ENCODE data around the gene GNAS. TPM values are rescaled to one million over a fixed set of nuclear protein-coding genes. Genes with fewer than 3 reads are reported as not detected.

GNAS gene
- total and polyA plus RNA-seq, 10 of the 15 experiments (the other 5 are each of a cell fraction or from before 2014, with no cell fraction given) = 209 to 950 (median 394) TPM

GRCh38 chr20:58890518-58891085, 38.1 kb downstream of the GNAS start (continued):
- 0 out of 2 replicates have a peak, but pooled peaks have one; percentile 40 for TF ChIP-seq CHD2 (IDR thresholded peaks at IDR 0.05; ENCODE audit: borderline replicate concordance, low read depth, low read length)
- peak in 1 of 2 experiments; percentile 62; a peak in 1 of 3 replicates for TF ChIP-seq EGR1 (IDR thresholded peaks at IDR 0.05; ENCODE audit: borderline replicate concordance in 1 of 2, low read depth in 2 of 2, low read length in 2 of 2)
- TF ChIP-seq, protein P1, sequence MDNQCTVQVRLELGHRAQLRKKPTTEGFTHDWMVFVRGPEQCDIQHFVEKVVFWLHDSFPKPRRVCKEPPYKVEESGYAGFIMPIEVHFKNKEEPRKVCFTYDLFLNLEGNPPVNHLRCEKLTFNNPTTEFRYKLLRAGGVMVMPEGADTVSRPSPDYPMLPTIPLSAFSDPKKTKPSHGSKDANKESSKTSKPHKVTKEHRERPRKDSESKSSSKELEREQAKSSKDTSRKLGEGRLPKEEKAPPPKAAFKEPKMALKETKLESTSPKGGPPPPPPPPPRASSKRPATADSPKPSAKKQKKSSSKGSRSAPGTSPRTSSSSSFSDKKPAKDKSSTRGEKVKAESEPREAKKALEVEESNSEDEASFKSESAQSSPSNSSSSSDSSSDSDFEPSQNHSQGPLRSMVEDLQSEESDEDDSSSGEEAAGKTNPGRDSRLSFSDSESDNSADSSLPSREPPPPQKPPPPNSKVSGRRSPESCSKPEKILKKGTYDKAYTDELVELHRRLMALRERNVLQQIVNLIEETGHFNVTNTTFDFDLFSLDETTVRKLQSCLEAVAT (IDR thresholded peaks at IDR 0.05) = 0 out of 2 replicates have a peak, but pooled peaks have one; percentile 18
- no peak for TF ChIP-seq BHLHE40 (IDR thresholded peaks at IDR 0.05; ENCODE audit: borderline replicate concordance in 1 of 2, low read depth in 2 of 2, low read length in 1 of 2)
- TF ChIP-seq, protein P2, sequence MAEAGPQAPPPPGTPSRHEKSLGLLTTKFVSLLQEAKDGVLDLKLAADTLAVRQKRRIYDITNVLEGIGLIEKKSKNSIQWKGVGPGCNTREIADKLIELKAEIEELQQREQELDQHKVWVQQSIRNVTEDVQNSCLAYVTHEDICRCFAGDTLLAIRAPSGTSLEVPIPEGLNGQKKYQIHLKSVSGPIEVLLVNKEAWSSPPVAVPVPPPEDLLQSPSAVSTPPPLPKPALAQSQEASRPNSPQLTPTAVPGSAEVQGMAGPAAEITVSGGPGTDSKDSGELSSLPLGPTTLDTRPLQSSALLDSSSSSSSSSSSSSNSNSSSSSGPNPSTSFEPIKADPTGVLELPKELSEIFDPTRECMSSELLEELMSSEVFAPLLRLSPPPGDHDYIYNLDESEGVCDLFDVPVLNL (IDR thresholded peaks at IDR 0.05; ENCODE audit: low read depth, low read length) = no peak
- peak; percentile 70 for TF ChIP-seq YY1 (IDR thresholded peaks at IDR 0.05; ENCODE audit: low read depth, low read length)
- TF ChIP-seq HDAC6 (IDR thresholded peaks at IDR 0.05; ENCODE audit: unreplicated experiment) = peak; percentile 85
- peak; percentile 31; the same call in 1 of the 2 replicates for TF ChIP-seq LARP7 (IDR thresholded peaks at IDR 0.05)
- TF ChIP-seq POLR2AphosphoS5 (IDR thresholded peaks at IDR 0.05; ENCODE audit: low read length) = peak; percentile 74
- peak in 1 of 2 experiments; percentile 31; a peak in 1 of 4 replicates for TF ChIP-seq IKZF2 (IDR thresholded peaks at IDR 0.05)
- TF ChIP-seq MXI1 (IDR thresholded peaks at IDR 0.05; ENCODE audit: low read depth, low read length) = peak; percentile 40; the same call in 1 of the 2 replicates
- peak; percentile 61 for TF ChIP-seq CREB1 (IDR thresholded peaks at IDR 0.05; ENCODE audit: low read depth)
- TF ChIP-seq WRNIP1 (IDR thresholded peaks at IDR 0.05; ENCODE audit: borderline replicate concordance, low read depth, low read length) = 0 out of 2 replicates have a peak, but pooled peaks have one; percentile 36
- TF ChIP-seq TAF1 (IDR thresholded peaks at IDR 0.05; ENCODE audit: borderline replicate concordance, low read depth, low read length) = peak; percentile 39; the same call in 1 of the 2 replicates
- TF ChIP-seq NFYB (IDR thresholded peaks at IDR 0.05; ENCODE audit: insufficient read depth, low read depth, low read length) = no peak
- peak; percentile 87 for TF ChIP-seq ZSCAN29 (IDR thresholded peaks at IDR 0.05)
- TF ChIP-seq, protein P3, sequence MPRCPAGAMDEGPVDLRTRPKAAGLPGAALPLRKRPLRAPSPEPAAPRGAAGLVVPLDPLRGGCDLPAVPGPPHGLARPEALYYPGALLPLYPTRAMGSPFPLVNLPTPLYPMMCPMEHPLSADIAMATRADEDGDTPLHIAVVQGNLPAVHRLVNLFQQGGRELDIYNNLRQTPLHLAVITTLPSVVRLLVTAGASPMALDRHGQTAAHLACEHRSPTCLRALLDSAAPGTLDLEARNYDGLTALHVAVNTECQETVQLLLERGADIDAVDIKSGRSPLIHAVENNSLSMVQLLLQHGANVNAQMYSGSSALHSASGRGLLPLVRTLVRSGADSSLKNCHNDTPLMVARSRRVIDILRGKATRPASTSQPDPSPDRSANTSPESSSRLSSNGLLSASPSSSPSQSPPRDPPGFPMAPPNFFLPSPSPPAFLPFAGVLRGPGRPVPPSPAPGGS (IDR thresholded peaks at IDR 0.05; ENCODE audit: borderline replicate concordance, insufficient read depth, low read depth, low read length, poor library complexity, severe bottlenecking) = peak; percentile 13
- peak; percentile 72 for TF ChIP-seq POLR2A (IDR thresholded peaks at IDR 0.05; ENCODE audit: low read depth, low read length)
